ENCODE results near the gene EFCAB7. TPM values are rescaled to one million over a fixed set of nuclear protein-coding genes. Genes with fewer than 3 reads are reported as not detected.

Gene EFCAB7
- total RNA-seq, 2 donors from 2014 or later: 3.7 to 7.1 TPM

DNA sequence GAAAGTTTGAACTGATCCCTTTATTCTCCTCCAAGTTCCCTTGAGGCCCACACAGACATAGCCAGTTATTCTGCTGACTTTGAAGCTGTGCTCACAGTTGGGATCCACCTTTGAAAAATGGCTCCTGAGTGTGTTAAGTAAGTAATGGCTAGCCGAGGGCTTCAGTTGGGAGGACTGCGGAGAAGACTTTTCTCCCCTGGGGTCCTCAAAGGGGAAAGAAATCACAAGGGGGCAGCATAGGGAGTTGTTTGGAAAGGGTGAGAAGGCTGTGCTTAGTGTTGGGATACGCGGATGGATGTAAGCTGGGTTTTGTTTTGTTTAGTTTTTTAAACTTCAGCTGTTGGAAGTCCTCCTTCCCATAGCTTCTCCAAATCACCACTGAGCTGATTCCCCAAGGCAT is 78.1 kb downstream of the EFCAB7 start:
- H3K4me1 Mint-ChIP-seq (ENCODE audit: low read depth in 2 of 2): peaks cover 22 to 26% of the 10 kb centered on the region in 2 donors
- H3K36me3 Mint-ChIP-seq: no peaks in the 10 kb centered on the region
- ATAC-seq (no peak), DNase-seq (ENCODE audit: low spot score) (no peak)
- H3K9me3 Mint-ChIP-seq: no peaks in the 10 kb centered on the region
- no peaks in the 10 kb centered on the region for H3K27me3 Mint-ChIP-seq
- no peak overlapping the region for H3K4me3 Mint-ChIP-seq
- no peak overlapping the region for H3K27ac Mint-ChIP-seq

DNA sequence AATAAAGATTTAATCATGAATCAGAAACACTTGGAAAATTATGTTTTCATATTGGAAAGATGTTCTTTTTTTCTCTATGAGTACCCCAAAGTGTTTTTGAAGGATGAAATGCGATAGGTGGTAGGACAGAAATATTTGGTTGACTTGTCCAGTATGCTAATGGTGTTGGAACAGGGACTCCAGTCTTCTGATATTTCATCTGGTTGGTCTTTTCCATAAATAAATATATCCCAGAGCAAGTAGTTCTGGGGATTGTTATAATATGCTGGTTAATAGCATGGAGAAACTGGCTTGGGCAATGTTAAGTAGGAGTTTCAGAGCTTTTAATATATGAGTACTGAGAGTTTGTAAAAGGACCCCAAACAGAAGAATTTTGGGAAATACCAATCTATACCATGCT is 78.6 kb downstream of the EFCAB7 start:
- H3K36me3 Mint-ChIP-seq: no peaks in the 10 kb centered on the region
- ATAC-seq (no peak), DNase-seq (ENCODE audit: low spot score) (no peak)
- no peaks in the 10 kb centered on the region for H3K27me3 Mint-ChIP-seq
- H3K4me1 Mint-ChIP-seq (ENCODE audit: low read depth in 2 of 2): peaks cover 17 to 24% of the 10 kb centered on the region in 2 donors
- no peaks in the 10 kb centered on the region for H3K9me3 Mint-ChIP-seq
- H3K4me3 Mint-ChIP-seq: no peak overlapping the region
- H3K27ac Mint-ChIP-seq: no peak overlapping the region

DNA sequence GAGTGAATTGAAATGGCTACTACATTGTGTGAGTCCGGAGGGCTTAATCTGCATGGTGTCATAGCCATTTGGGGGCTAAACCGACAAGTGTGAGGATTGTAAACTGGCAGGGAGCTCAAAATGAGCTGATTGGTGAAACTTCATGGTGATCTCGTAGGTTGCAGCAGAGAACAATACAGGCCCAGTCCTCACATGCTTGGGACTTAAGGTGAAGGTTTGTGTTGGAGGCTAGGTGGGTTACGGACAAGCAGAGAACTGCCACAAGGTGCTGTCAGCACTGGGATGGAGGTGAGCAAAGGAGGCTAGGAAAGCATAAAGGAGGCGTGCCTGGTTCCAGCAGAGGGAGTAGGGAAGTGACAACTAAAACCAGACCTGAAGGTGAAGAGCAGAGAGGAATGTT is 79.3 kb downstream of the EFCAB7 start:
- no peak for ATAC-seq
- peaks cover 17 to 24% of the 10 kb centered on the region in 2 donors for H3K4me1 Mint-ChIP-seq (ENCODE audit: low read depth in 2 of 2)
- no peaks in the 10 kb centered on the region for H3K36me3 Mint-ChIP-seq
- H3K9me3 Mint-ChIP-seq: no peaks in the 10 kb centered on the region
- H3K27me3 Mint-ChIP-seq: no peaks in the 10 kb centered on the region
- no peak overlapping the region for H3K27ac Mint-ChIP-seq
- no peak for DNase-seq (ENCODE audit: low spot score)
- no peak overlapping the region for H3K4me3 Mint-ChIP-seq

DNA sequence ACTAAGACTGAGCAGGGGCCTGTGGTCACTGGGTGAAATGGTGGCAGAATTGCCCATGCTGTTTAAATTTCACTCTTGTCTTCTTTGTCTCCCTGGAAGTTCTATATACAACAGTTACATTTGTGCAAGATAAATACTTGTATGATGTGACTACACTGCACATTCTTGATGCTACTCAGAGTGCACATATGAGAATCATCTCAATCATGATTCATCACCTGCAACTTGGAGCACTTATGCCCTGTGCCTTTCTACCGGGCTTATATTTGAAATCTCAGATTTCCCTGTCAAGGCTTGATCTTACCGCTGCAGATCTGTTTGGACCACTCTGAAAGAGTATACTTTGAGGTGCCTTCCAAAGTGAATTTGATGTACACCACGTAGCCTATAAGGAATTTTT is 80.5 kb downstream of the EFCAB7 start:
- peaks cover 17 to 28% of the 10 kb centered on the region in 2 donors for H3K4me1 Mint-ChIP-seq (ENCODE audit: low read depth in 2 of 2)

DNA sequence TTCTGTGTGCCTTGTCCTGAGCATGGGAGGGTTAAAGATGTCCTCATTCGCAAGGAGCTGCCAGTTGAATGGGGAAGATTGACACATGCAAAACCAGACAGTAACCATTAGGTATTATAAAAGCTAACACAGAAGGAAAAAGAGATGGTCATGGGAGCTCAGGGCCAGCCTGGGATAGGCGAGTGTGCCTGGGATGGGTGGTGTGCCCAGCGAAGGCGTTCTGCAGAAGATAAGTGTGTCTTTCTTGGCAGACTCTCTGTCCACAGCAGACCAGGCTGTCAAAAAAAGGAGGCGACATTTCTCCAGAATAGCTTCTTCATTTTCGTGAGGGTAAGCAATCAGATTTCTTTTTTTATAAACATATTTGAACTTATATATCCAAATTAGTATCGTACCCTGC is 84.0 kb downstream of the EFCAB7 start:
- Mint-ChIP-seq H3K36me3 (no peaks in the 10 kb centered on the region), H3K4me3 (no peak overlapping the region), H3K4me1 (ENCODE audit: low read depth in 2 of 2) (peaks cover 10 to 36% of the 10 kb centered on the region in 2 donors), H3K27me3 (no peaks in the 10 kb centered on the region), H3K27ac (no peak overlapping the region), H3K9me3 (no peaks in the 10 kb centered on the region)
- no peak for DNase-seq (ENCODE audit: low spot score)
- no peak for ATAC-seq

More for the DNA sequence above, 80.5 kb downstream of the EFCAB7 start:
- H3K27ac Mint-ChIP-seq: no peak overlapping the region
- H3K36me3 Mint-ChIP-seq: no peaks in the 10 kb centered on the region
- no peaks in the 10 kb centered on the region for H3K27me3 Mint-ChIP-seq
- ATAC-seq (no peak), DNase-seq (ENCODE audit: low spot score) (no peak)
- no peak overlapping the region for H3K4me3 Mint-ChIP-seq
- H3K9me3 Mint-ChIP-seq: no peaks in the 10 kb centered on the region

DNA sequence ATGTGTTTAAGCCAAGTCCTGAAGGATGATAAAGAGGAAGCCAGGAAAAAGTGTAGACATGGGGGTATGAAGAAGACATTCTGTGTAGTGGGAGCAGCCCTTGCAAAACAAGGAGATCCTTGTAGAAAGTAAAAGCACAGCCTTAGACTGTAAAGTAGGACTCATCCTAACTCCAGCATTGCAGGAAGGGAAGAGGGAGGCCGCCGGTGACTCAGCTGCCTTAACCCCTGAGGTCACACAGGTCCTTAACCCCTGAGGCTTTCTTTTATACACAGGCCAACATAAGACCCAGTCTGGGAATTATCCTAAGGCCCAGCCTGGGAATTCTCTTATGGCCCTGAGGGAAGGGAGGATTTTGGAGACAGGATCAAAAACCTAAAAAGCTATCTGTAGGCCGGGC is 87.9 kb downstream of the EFCAB7 start:
- ATAC-seq (no peak), DNase-seq (ENCODE audit: low spot score) (no peak)
- Mint-ChIP-seq H3K36me3 (no peaks in the 10 kb centered on the region), H3K27ac (no peak overlapping the region), H3K4me1 (ENCODE audit: low read depth in 2 of 2) (peaks cover 5 to 20% of the 10 kb centered on the region in 2 donors), H3K9me3 (no peaks in the 10 kb centered on the region), H3K27me3 (no peaks in the 10 kb centered on the region), H3K4me3 (no peak overlapping the region)

DNA sequence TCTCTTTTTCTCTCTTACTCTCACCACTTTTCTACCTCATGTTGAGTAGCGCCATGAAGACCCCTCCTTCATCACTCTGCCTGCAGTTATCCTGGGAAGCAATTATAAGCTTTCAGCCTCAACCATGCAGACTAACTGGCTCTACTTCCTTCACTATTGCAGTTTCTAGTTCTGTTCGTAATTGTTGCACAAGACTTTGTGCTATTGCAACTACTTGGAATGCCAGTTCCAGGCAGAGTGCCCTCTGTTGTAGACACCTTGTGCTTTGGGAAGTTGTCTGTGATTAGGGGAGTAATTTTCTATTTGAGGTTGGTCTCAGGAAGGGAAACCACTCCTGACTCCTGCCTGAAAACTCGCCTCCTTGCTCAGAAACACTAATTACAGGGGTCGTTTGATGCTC is 89.2 kb downstream of the EFCAB7 start:
- no peaks in the 10 kb centered on the region for H3K9me3 Mint-ChIP-seq
- H3K4me3 Mint-ChIP-seq: no peak overlapping the region
- DNase-seq (ENCODE audit: low spot score) (no peak), ATAC-seq (no peak)
- peaks cover 5 to 20% of the 10 kb centered on the region in 2 donors for H3K4me1 Mint-ChIP-seq (ENCODE audit: low read depth in 2 of 2)
- no peaks in the 10 kb centered on the region for H3K36me3 Mint-ChIP-seq
- no peaks in the 10 kb centered on the region for H3K27me3 Mint-ChIP-seq
- no peak overlapping the region for H3K27ac Mint-ChIP-seq

DNA sequence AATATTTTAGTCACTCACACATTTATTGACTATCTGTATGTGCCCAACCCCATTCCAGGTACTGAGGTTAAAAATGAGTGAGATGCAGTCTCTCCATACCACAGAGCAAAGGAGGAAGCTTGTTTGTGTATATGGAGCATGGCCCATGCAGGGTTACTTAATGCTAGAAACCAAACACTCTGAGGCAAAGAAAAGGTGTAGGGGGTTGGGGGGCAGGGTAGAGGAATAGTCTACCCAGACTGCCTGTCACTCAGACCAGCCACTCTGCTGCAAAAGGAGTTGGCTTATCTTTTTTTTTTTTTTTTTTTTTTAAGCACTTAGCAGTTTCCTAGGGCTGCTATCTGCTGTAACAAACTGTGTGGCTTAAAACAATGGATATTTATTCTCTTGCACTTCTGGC is 89.6 kb downstream of the EFCAB7 start:
- H3K36me3 Mint-ChIP-seq: no peaks in the 10 kb centered on the region
- ATAC-seq (no peak), DNase-seq (ENCODE audit: low spot score) (no peak)
- no peaks in the 10 kb centered on the region for H3K9me3 Mint-ChIP-seq
- H3K4me3 Mint-ChIP-seq: no peak overlapping the region
- H3K27ac Mint-ChIP-seq: no peak overlapping the region
- H3K4me1 Mint-ChIP-seq (ENCODE audit: low read depth in 2 of 2): peaks cover 5 to 20% of the 10 kb centered on the region in 2 donors
- no peaks in the 10 kb centered on the region for H3K27me3 Mint-ChIP-seq

DNA sequence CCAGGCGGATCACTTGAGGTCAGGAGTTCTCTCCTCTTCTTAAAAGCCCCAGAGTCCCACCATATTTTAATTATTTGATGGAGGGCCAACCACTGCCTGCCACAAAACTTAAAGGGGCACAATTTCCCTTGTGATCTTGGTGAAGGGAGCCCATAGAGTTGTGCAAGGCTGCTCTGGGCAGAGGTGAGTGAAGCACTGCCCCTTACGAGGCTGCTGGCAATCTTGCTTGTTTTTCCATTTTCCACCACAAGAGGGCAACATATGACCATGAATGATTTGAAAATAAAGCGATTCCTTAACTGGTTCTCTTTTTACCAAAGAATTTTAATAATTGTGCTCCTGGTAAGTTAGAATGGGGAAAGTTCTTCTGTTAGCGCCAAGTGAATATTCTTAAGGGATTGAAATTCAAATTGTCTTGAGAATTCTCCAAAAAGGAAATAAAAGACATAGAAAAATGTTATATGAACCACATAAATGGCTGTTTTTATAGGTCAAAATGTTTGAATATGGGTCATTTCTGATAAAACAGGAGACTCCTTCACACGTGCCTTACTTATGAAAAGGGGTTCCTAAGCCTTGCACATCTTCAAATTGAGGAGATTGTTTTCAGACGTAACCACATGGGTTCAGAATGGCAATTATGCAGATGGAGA is 92.6 kb downstream of the EFCAB7 start:
- H3K27ac Mint-ChIP-seq: no peak overlapping the region
- H3K27me3 Mint-ChIP-seq: no peaks in the 10 kb centered on the region

DNA sequence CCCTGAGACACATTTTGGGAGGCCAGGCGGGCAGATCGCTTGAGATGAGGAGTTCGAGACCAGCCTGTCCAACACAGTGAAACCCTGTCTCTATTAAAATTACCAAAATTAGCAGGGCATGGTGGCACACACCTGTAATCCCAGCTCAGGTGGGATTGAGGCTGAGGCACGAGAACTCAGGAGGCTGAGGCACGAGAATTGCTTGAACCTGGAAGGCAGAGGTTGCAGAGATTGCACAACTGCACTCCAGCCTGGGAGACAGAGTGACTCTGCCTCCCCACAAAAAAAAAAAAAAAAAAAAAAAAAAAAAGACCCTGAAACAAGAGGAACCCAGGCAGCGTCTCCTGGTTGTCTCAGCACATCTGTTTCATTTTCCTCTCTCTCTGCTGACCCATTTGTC is 94.1 kb downstream of the EFCAB7 start:
- H3K36me3 Mint-ChIP-seq: no peaks in the 10 kb centered on the region
- no peak overlapping the region for H3K27ac Mint-ChIP-seq
- H3K4me3 Mint-ChIP-seq: no peak overlapping the region
- peaks cover 0 to 7% of the 10 kb centered on the region in 2 donors for H3K4me1 Mint-ChIP-seq (ENCODE audit: low read depth in 2 of 2)
- DNase-seq (ENCODE audit: low spot score) (no peak), ATAC-seq (no peak)
- no peaks in the 10 kb centered on the region for H3K9me3 Mint-ChIP-seq
- no peaks in the 10 kb centered on the region for H3K27me3 Mint-ChIP-seq

More for the DNA sequence above, 92.6 kb downstream of the EFCAB7 start:
- ATAC-seq: peak; percentile 70 to 72
- Mint-ChIP-seq H3K36me3 (no peaks in the 10 kb centered on the region), H3K4me1 (ENCODE audit: low read depth in 2 of 2) (peaks cover 0 to 11% of the 10 kb centered on the region in 2 donors), H3K9me3 (no peaks in the 10 kb centered on the region), H3K4me3 (no peak overlapping the region)
- DNase-seq (ENCODE audit: low spot score): peak; percentile 87

DNA sequence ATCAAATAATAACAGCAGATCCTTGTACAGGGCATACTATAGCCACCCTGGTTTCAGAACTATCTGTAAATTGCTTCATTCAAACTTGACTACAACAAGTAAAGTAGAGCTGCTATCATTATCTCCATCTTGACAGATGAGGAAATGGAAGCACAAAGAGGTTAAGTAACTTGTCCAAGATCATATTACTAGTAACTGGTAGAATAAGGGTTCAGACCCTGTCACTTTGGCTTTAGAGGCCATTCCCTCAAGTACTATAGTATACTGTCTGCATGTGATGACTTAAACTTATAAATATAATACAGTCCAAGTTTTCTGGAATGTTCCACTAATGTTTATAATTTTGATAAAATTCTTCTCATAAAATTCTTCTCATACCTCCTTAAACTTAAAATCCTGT is 94.7 kb downstream of the EFCAB7 start:
- no peak for ATAC-seq
- Mint-ChIP-seq H3K36me3 (no peaks in the 10 kb centered on the region), H3K27ac (no peak overlapping the region), H3K4me1 (ENCODE audit: low read depth in 2 of 2) (peaks cover 0 to 3% of the 10 kb centered on the region in 2 donors), H3K9me3 (no peaks in the 10 kb centered on the region), H3K4me3 (no peak overlapping the region), H3K27me3 (no peaks in the 10 kb centered on the region)
- no peak for DNase-seq (ENCODE audit: low spot score)

DNA sequence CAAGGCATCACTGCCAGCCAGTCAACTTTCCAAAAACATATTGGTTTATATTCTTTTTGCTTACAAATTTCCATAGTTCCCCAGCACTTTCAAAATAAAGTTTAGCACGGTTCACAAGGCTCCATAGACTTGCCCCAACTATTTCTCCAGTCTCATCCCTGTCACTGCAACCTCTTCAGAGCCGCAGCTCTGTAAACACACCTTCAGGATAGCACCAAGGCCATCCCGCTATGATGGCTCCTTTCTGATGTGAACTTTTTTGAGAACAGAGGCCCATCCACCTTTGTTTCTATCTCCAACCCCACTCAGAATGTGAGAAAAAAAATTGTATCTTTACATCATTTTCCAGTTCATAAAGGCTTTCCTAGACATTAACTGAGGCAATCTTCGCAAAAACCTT is 96.2 kb downstream of the EFCAB7 start:
- Mint-ChIP-seq H3K36me3 (no peaks in the 10 kb centered on the region), H3K9me3 (no peaks in the 10 kb centered on the region), H3K4me1 (ENCODE audit: low read depth in 2 of 2) (peaks cover 4 to 6% of the 10 kb centered on the region in 2 donors), H3K27ac (no peak overlapping the region), H3K4me3 (no peak overlapping the region), H3K27me3 (no peaks in the 10 kb centered on the region)
- ATAC-seq (no peak), DNase-seq (ENCODE audit: low spot score) (no peak)

DNA sequence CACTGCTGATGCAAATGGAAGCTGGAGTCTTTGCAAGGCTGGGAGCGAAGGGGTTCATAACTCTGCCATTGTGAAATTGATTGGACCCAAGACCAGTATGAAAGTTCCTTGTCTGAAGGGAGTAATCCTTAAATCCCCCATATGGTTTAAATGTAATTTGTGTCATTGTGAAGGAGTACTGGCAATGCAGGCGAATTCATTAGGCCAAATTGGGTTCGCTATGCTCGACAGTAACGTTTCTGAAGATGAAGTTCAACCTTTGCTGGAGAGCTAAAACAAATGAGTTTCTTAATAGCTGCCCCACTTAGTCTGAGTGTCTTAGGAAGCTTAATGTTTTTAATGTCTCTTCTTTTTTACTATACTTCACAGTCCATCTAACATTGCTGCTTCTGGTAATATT is 97.3 kb downstream of the EFCAB7 start:
- ATAC-seq (no peak), DNase-seq (ENCODE audit: low spot score) (no peak)
- H3K36me3 Mint-ChIP-seq: no peaks in the 10 kb centered on the region
- peaks cover 5 to 10% of the 10 kb centered on the region in 2 donors for H3K4me1 Mint-ChIP-seq (ENCODE audit: low read depth in 2 of 2)
- H3K4me3 Mint-ChIP-seq: no peak overlapping the region
- no peaks in the 10 kb centered on the region for H3K27me3 Mint-ChIP-seq
- no peaks in the 10 kb centered on the region for H3K9me3 Mint-ChIP-seq
- H3K27ac Mint-ChIP-seq: no peak overlapping the region

DNA sequence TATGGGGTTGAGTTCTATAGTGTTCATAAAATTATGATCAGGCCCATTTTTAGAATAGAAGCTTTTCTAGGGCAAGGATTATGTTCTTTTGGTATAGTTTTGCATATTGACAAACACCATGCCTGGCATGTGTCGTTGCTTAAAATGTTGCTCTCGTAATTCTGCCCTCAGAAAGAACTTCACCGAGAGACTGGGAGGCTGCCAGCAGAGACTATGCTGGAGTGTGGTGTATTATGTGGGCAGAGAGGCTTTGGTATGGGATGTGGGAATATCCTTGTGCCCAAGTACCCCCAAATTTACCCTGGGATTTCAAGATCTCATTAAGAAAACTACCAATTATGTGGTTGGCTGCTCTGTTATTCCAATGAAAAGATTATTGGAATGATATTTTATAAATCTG is 97.8 kb downstream of the EFCAB7 start:
- peaks cover 8 to 14% of the 10 kb centered on the region in 2 donors for H3K4me1 Mint-ChIP-seq (ENCODE audit: low read depth in 2 of 2)
- no peaks in the 10 kb centered on the region for H3K9me3 Mint-ChIP-seq
- ATAC-seq (no peak), DNase-seq (ENCODE audit: low spot score) (no peak)
- no peak overlapping the region for H3K27ac Mint-ChIP-seq
- no peak overlapping the region for H3K4me3 Mint-ChIP-seq
- H3K36me3 Mint-ChIP-seq: no peaks in the 10 kb centered on the region
- no peaks in the 10 kb centered on the region for H3K27me3 Mint-ChIP-seq

DNA sequence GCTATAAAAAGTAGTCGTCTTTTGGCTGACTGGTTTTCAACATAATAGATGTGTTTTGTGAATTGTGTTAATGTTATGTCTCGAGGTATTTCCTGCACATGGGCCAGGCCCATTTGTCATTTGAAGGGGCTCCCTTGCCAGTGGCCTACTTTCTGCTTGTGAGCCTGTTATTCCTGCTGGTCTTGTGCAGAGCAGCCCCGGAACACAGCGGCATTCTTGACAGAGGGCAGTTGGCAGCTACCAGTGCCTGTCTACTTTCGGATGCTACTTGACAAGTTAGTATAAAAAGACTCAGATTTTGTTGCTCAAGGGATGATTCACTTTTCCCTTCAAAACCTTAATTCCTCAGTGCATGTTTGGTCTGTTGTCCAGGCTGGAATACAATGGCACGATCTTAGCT is 98.4 kb downstream of the EFCAB7 start:
- no peak for ATAC-seq
- Mint-ChIP-seq H3K4me3 (no peak overlapping the region), H3K4me1 (ENCODE audit: low read depth in 2 of 2) (peaks cover 8 to 16% of the 10 kb centered on the region in 2 donors)

More for the DNA sequence above, 98.4 kb downstream of the EFCAB7 start:
- no peak for DNase-seq (ENCODE audit: low spot score)
- Mint-ChIP-seq H3K36me3 (no peaks in the 10 kb centered on the region), H3K9me3 (no peaks in the 10 kb centered on the region), H3K27ac (no peak overlapping the region), H3K27me3 (no peaks in the 10 kb centered on the region)
